Liver (tissue), 3 donors: ENCODE results near the gene GALK1.

Experiments used
- ATF3 ChIP-seq: IDR thresholded peaks from 2 replicates; pipeline ENCODE4 v1.6.1; 2016; ENCODE audit warnings: antibody characterized with exemption
- EGR1 ChIP-seq, 2 donors: IDR thresholded peaks; 2 replicates each; pipeline ENCODE4 v1.6.1; 2016 to 2018; ENCODE audit warnings: antibody characterized with exemption in 2 of 2, low read depth in 2 of 2
- FOXA1 ChIP-seq: IDR thresholded peaks from 2 replicates; pipeline ENCODE4 v1.6.1; 2016; ENCODE audit warnings: antibody characterized with exemption
- GABPA ChIP-seq, 2 donors: IDR thresholded peaks in 1 of 2; conservative IDR thresholded peaks in 1 of 2; 2 replicates each; pipeline ENCODE4 v1.6.1; 2016; ENCODE audit warnings: antibody characterized with exemption in 2 of 2, mild to moderate bottlenecking in 1 of 2, moderate library complexity in 1 of 2
- JUND ChIP-seq, 2 donors: IDR thresholded peaks; 2 replicates each; pipeline ENCODE4 v1.6.1; 2016; ENCODE audit warnings: antibody characterized with exemption in 2 of 2
- MAX ChIP-seq: IDR thresholded peaks from 2 replicates; pipeline ENCODE4 v1.6.1; 2016; ENCODE audit warnings: antibody characterized with exemption
- RAD21 ChIP-seq, 2 donors: IDR thresholded peaks; 2 replicates each; pipeline ENCODE4 v1.6.1; 2016; ENCODE audit warnings: antibody characterized with exemption in 2 of 2, mild to moderate bottlenecking in 2 of 2
- SP1 ChIP-seq: IDR thresholded peaks from 2 replicates; pipeline ENCODE4 v1.6.1; 2018; ENCODE audit warnings: antibody characterized with exemption, mild to moderate bottlenecking
- TAF1 ChIP-seq: conservative IDR thresholded peaks from 2 replicates; pipeline ENCODE4 v1.6.1; 2016; ENCODE audit warnings: antibody characterized with exemption, mild to moderate bottlenecking
- YY1 ChIP-seq: IDR thresholded peaks from 2 replicates; pipeline ENCODE4 v1.6.1; 2016; ENCODE audit warnings: antibody characterized with exemption, mild to moderate bottlenecking
- TF ChIP-seq, protein P1 (sequence below): fragments of 150-350 bp; IDR thresholded peaks from 2 replicates; pipeline ENCODE4 v1.5.1; 2017; ENCODE audit warnings: improper control_type of control experiment, low read depth, low read length; ENCODE audit not compliant: missing input control
- TF ChIP-seq, protein P2 (sequence below): IDR thresholded peaks from 2 replicates; pipeline ENCODE4 v1.6.1; 2016; ENCODE audit warnings: antibody characterized with exemption, mild to moderate bottlenecking
- donor health status: healthy.
- donor health status: healthy.

GRCh38 chr17:75749545-75750389 is 15.2 kb downstream of the GALK1 start:
- TF ChIP-seq, protein P1, sequence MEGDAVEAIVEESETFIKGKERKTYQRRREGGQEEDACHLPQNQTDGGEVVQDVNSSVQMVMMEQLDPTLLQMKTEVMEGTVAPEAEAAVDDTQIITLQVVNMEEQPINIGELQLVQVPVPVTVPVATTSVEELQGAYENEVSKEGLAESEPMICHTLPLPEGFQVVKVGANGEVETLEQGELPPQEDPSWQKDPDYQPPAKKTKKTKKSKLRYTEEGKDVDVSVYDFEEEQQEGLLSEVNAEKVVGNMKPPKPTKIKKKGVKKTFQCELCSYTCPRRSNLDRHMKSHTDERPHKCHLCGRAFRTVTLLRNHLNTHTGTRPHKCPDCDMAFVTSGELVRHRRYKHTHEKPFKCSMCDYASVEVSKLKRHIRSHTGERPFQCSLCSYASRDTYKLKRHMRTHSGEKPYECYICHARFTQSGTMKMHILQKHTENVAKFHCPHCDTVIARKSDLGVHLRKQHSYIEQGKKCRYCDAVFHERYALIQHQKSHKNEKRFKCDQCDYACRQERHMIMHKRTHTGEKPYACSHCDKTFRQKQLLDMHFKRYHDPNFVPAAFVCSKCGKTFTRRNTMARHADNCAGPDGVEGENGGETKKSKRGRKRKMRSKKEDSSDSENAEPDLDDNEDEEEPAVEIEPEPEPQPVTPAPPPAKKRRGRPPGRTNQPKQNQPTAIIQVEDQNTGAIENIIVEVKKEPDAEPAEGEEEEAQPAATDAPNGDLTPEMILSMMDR: peak; percentile 80
- no peak for TF ChIP-seq FOXA1
- TF ChIP-seq TAF1: no peak
- no peak for TF ChIP-seq MAX
- TF ChIP-seq, protein P2, sequence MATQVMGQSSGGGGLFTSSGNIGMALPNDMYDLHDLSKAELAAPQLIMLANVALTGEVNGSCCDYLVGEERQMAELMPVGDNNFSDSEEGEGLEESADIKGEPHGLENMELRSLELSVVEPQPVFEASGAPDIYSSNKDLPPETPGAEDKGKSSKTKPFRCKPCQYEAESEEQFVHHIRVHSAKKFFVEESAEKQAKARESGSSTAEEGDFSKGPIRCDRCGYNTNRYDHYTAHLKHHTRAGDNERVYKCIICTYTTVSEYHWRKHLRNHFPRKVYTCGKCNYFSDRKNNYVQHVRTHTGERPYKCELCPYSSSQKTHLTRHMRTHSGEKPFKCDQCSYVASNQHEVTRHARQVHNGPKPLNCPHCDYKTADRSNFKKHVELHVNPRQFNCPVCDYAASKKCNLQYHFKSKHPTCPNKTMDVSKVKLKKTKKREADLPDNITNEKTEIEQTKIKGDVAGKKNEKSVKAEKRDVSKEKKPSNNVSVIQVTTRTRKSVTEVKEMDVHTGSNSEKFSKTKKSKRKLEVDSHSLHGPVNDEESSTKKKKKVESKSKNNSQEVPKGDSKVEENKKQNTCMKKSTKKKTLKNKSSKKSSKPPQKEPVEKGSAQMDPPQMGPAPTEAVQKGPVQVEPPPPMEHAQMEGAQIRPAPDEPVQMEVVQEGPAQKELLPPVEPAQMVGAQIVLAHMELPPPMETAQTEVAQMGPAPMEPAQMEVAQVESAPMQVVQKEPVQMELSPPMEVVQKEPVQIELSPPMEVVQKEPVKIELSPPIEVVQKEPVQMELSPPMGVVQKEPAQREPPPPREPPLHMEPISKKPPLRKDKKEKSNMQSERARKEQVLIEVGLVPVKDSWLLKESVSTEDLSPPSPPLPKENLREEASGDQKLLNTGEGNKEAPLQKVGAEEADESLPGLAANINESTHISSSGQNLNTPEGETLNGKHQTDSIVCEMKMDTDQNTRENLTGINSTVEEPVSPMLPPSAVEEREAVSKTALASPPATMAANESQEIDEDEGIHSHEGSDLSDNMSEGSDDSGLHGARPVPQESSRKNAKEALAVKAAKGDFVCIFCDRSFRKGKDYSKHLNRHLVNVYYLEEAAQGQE: no peak
- no peak for TF ChIP-seq SP1
- no peak for TF ChIP-seq GABPA (IDR thresholded peaks at IDR 0.05 in 1 of 2, conservative IDR thresholded peaks at IDR 0.05 in 1 of 2)
- no peak for TF ChIP-seq ATF3
- TF ChIP-seq EGR1 (IDR thresholded peaks at IDR 0.05; ENCODE audit: low read depth in 2 of 2): no peak
- TF ChIP-seq RAD21 (IDR thresholded peaks at IDR 0.05): peak; percentile 82 to 93
- no peak for TF ChIP-seq YY1
- no peak for TF ChIP-seq JUND (IDR thresholded peaks at IDR 0.05)
